ENCODE data around the gene ZNRD2. TPM values are rescaled to one million over a fixed set of nuclear protein-coding genes. Genes with fewer than 3 reads are reported as not detected.

The ZNRD2 gene
- total RNA-seq, 4 donors from 2014 or later: 41.9 to 62.9 (median 50.6) TPM

- intact Hi-C loops (cut with DNase I; ENCODE audit: low total_unique reads): no loop called here
- WGBS, 2 donors: 20 to 42% methylated on average over 5 to 6 of the region's 6 CpGs
- H3K4me3 ChIP-seq (ENCODE audit: low read depth, poor library complexity, severe bottlenecking): no peak overlapping the region
- TF ChIP-seq CTCF (IDR thresholded peaks at IDR 0.05) (no peak), POLR2A (IDR thresholded peaks at IDR 0.05) (no peak)
- peak in 1 of 2 donors; percentile 91 for DNase-seq (ENCODE audit: low spot score in 2 of 2)
These were observed 14.5 kb upstream of the ZNRD2 start for GRCh38 chr11:65555693-65556231.

- no peak overlapping the region for H3K4me3 ChIP-seq (ENCODE audit: low read depth, poor library complexity, severe bottlenecking)
- intact Hi-C loops (cut with DNase I; ENCODE audit: low total_unique reads): no loop called here
- TF ChIP-seq POLR2A (IDR thresholded peaks at IDR 0.05) (no peak), CTCF (IDR thresholded peaks at IDR 0.05) (no peak)
- DNase-seq (ENCODE audit: low spot score in 2 of 2): no peak
- WGBS, 2 donors: 74 to 76% methylated on average over 12 of the region's 12 CpGs
These were observed 13.6 kb upstream of the ZNRD2 start for GRCh38 chr11:65556470-65557279.

- no peak for DNase-seq (ENCODE audit: low spot score in 2 of 2)
- 7 to 10% methylated on average over 11 to 26 of the region's 47 CpGs for WGBS, 2 donors
- H3K4me3 ChIP-seq (ENCODE audit: low read depth, poor library complexity, severe bottlenecking): peak overlapping the region; percentile 20
- TF ChIP-seq POLR2A (IDR thresholded peaks at IDR 0.05) (no peak), CTCF (IDR thresholded peaks at IDR 0.05) (no peak)
- intact Hi-C loops (cut with DNase I; ENCODE audit: low total_unique reads): no loop called here
These were observed 12.8 kb upstream of the ZNRD2 start for GRCh38 chr11:65557280-65558001.

GRCh38 chr11:65558002-65558929 lies 12.0 kb upstream of the ZNRD2 start, which contains the start of gene LTBP3:
LTBP3 (minus strand) TSS chr11:65558359; CDS start chr11:65557959, 400 bp downstream.
- intact Hi-C loops (cut with DNase I; ENCODE audit: low total_unique reads): no loop called here
- no peak for TF ChIP-seq CTCF (IDR thresholded peaks at IDR 0.05)
- TF ChIP-seq POLR2A (IDR thresholded peaks at IDR 0.05): no peak
- peak in 1 of 2 donors; percentile 93 for DNase-seq (ENCODE audit: low spot score in 2 of 2)
- H3K4me3 ChIP-seq (ENCODE audit: low read depth, poor library complexity, severe bottlenecking): peak within 1 kb of the TSS; percentile 20
- WGBS, 2 donors: 1% methylated on average over 40 to 70 of the region's 79 CpGs

GRCh38 chr11:65558930-65559509 lies 11.3 kb upstream of the ZNRD2 start:
- TF ChIP-seq POLR2A (IDR thresholded peaks at IDR 0.05) (no peak), CTCF (IDR thresholded peaks at IDR 0.05) (no peak)
- H3K4me3 ChIP-seq (ENCODE audit: low read depth, poor library complexity, severe bottlenecking): no peak overlapping the region
- DNase-seq (ENCODE audit: low spot score in 2 of 2): peak in 1 of 2 donors; percentile 91

More at GRCh38 chr11:65558930-65559509, 11.3 kb upstream of the ZNRD2 start:
- 34 to 43% methylated on average over 19 of the region's 19 CpGs for WGBS, 2 donors
- intact Hi-C loops (cut with DNase I; ENCODE audit: low total_unique reads): no loop called here
